ENCODE results near the gene MRPS33.

DNA sequence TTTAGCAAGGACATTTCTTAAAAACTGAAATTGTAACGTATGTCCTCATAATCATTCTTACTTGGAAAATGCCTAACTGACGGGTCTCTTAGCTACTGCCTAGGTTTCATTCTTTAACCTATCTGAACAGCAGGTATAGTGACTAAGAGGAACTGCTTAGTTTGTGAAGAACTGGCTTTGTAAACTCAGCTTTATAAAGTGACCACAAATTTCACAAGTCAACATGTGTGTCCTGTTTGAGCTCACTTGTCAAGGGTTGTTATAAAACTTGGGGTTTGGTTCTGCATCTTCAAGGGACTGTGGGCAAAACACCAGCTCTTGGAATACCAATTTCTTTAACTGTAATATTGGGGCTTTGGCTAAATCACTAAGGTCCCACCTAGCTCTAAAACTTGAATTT, 32.2 kb downstream of the MRPS33 start:
- TF ChIP-seq, protein P1, sequence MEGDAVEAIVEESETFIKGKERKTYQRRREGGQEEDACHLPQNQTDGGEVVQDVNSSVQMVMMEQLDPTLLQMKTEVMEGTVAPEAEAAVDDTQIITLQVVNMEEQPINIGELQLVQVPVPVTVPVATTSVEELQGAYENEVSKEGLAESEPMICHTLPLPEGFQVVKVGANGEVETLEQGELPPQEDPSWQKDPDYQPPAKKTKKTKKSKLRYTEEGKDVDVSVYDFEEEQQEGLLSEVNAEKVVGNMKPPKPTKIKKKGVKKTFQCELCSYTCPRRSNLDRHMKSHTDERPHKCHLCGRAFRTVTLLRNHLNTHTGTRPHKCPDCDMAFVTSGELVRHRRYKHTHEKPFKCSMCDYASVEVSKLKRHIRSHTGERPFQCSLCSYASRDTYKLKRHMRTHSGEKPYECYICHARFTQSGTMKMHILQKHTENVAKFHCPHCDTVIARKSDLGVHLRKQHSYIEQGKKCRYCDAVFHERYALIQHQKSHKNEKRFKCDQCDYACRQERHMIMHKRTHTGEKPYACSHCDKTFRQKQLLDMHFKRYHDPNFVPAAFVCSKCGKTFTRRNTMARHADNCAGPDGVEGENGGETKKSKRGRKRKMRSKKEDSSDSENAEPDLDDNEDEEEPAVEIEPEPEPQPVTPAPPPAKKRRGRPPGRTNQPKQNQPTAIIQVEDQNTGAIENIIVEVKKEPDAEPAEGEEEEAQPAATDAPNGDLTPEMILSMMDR (conservative IDR thresholded peaks at IDR 0.05; ENCODE audit: low read length), result no peak
- TF ChIP-seq EZH2phosphoT487 (IDR thresholded peaks at IDR 0.05; ENCODE audit: borderline replicate concordance), result no peak
